WTC11 (cell line): ENCODE data around the gene NAV3. TPM values are rescaled to one million over a fixed set of nuclear protein-coding genes. Genes with fewer than 3 reads are reported as not detected.

Experiments used
- ATAC-seq: fragments of 200-7000 bp; cut with Tn5 transposase; 2 replicates; pipeline ENCODE4 v1.10.0; 2021; ENCODE audit warnings: mild to moderate bottlenecking, moderate library complexity
- CTCF ChIA-PET: fragments of 300-600 bp; sonication (Branson Sonifier 250); formaldehyde crosslinking; loops from one replicate; lab custom pipeline; 2021; ENCODE audit warnings: antibody characterized with exemption; lab: Charles Lee
- POLR2A ChIA-PET: fragments of 350-600 bp; sonication (Branson Sonifier 250); formaldehyde crosslinking; loops from one replicate; lab custom pipeline; 2021; ENCODE audit warnings: antibody characterized with exemption; lab: Charles Lee
- DNase-seq: peaks from one replicate; pipeline ENCODE4 v3.0.0; 2021; ENCODE audit warnings: low spot score
- H3K27ac Mint-ChIP-seq: 2 replicates; pipeline ENCODE4 v1.8.0; 2021; ENCODE audit warnings: mixed read lengths
- H3K27me3 Mint-ChIP-seq: 2 replicates; pipeline ENCODE4 v1.8.0; 2021; ENCODE audit warnings: low read depth, mild to moderate bottlenecking, moderate library complexity, mixed read lengths
- H3K36me3 Mint-ChIP-seq: 2 replicates; pipeline ENCODE4 v1.8.0; 2021; ENCODE audit warnings: mixed read lengths
- H3K4me1 Mint-ChIP-seq: 2 replicates; pipeline ENCODE4 v1.8.0; 2022; ENCODE audit warnings: mixed read lengths
- H3K4me3 Mint-ChIP-seq: 2 replicates; pipeline ENCODE4 v1.8.0; 2021; ENCODE audit warnings: mild to moderate bottlenecking, moderate library complexity, mixed read lengths
- H3K9me3 Mint-ChIP-seq: 2 replicates; pipeline ENCODE4 v1.8.0; 2021; ENCODE audit warnings: mixed read lengths
- CREB1 ChIP-seq: sonication (generic); formaldehyde crosslinking; IDR thresholded peaks from 2 replicates; pipeline ENCODE4 v1.8.0; 2023; ENCODE audit warnings: mild to moderate bottlenecking, missing genetic modification reagents
- EMX1 ChIP-seq: fragments of 250-450 bp; sonication (Bioruptor Pico); IDR thresholded peaks from 2 replicates; pipeline ENCODE4 v1.8.0; 2021; ENCODE audit warnings: mild to moderate bottlenecking
- ETV6 ChIP-seq: sonication (generic); formaldehyde crosslinking; IDR thresholded peaks from 2 replicates; pipeline ENCODE4 v1.8.1; 2022; ENCODE audit warnings: mild to moderate bottlenecking, missing genetic modification reagents
- FOXK1 ChIP-seq: sonication (generic); formaldehyde crosslinking; IDR thresholded peaks from 2 replicates; pipeline ENCODE4 v1.8.0; 2022; ENCODE audit warnings: mild to moderate bottlenecking, moderate library complexity, missing genetic modification reagents
- MXD4 ChIP-seq: fragments of 250-450 bp; sonication (Bioruptor Pico); IDR thresholded peaks from 2 replicates; pipeline ENCODE4 v1.8.0; 2021; ENCODE audit warnings: mild to moderate bottlenecking, moderate library complexity, borderline replicate concordance
- NR2C2 ChIP-seq: sonication (generic); formaldehyde crosslinking; IDR thresholded peaks from 2 replicates; pipeline ENCODE4 v1.8.0; 2022; ENCODE audit warnings: mild to moderate bottlenecking, missing genetic modification reagents
- ZNF121 ChIP-seq: sonication (generic); formaldehyde crosslinking; IDR thresholded peaks from 2 replicates; pipeline ENCODE4 v1.8.0; 2023; ENCODE audit warnings: missing genetic modification reagents
- ZNF317 ChIP-seq: sonication (generic); formaldehyde crosslinking; IDR thresholded peaks from 2 replicates; pipeline ENCODE4 v1.8.1; 2023; ENCODE audit warnings: low read depth, mild to moderate bottlenecking, moderate library complexity, missing genetic modification reagents, borderline replicate concordance
- ZNF423 ChIP-seq: fragments of 250-450 bp; sonication (Bioruptor Pico); IDR thresholded peaks from 2 replicates; pipeline ENCODE4 v2.1.2; 2022; ENCODE audit warnings: mild to moderate bottlenecking, moderate library complexity
- total RNA-seq: library from RNA; stranded (reverse); gene quantifications from 3 replicates; pipeline ENCODE4 v1.2.3, GENCODE V29; 2021
- TF ChIP-seq, protein P1 (sequence below): sonication (generic); formaldehyde crosslinking; IDR thresholded peaks from 2 replicates; pipeline ENCODE4 v1.8.1; 2022; ENCODE audit warnings: low read depth, missing genetic modification reagents, borderline replicate concordance
- TF ChIP-seq, protein P2 (sequence below): sonication (generic); formaldehyde crosslinking; IDR thresholded peaks from 2 replicates; pipeline ENCODE4 v1.8.1; 2023; ENCODE audit warnings: mild to moderate bottlenecking, missing genetic modification reagents, borderline replicate concordance
- TF ChIP-seq, protein P3 (sequence below): fragments of 250-450 bp; sonication (Bioruptor Pico); IDR thresholded peaks from 2 replicates; pipeline ENCODE4 v1.9.0; 2021; ENCODE audit warnings: mild to moderate bottlenecking
- TF ChIP-seq, protein P4 (sequence below): sonication (generic); formaldehyde crosslinking; IDR thresholded peaks from 2 replicates; pipeline ENCODE4 v1.8.0; 2023; ENCODE audit warnings: missing genetic modification reagents, mild to moderate bottlenecking, borderline replicate concordance
- TF ChIP-seq, protein P5 (sequence below): sonication (generic); formaldehyde crosslinking; IDR thresholded peaks from 2 replicates; pipeline ENCODE4 v1.8.0; 2022; ENCODE audit warnings: mild to moderate bottlenecking, missing genetic modification reagents
- TF ChIP-seq, protein P6 (sequence below): fragments of 250-450 bp; sonication (Bioruptor Pico); conservative IDR thresholded peaks from 2 replicates; pipeline ENCODE4 v1.9.0; 2021; ENCODE audit warnings: mild to moderate bottlenecking

The NAV3 gene
- total RNA-seq, 1 experiment from 2014 or later, result 3.3 TPM

DNA sequence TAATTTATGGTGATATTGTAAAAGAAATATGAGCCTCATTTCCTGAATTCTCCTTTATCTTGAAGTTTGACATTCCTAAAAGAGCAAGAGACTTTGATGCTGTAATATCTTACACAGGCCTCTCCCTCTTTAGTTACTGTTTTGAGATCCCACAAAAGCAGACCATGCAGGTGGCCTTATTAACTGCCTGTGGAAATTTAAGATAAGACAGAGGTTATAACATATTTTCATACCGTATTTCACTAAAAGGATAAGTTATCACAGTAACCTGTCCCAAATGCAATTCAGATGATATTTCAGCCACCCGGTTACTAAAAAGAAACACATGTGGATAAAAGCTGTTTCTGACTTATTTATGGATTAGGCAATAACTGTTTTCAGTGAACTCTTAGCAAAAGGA lies 150.1 kb downstream of the NAV3 start (continued):
- TF ChIP-seq ZNF423 (CRISPR knock-in tag), result no peak
- TF ChIP-seq FOXK1, result no peak
- TF ChIP-seq, protein P1, sequence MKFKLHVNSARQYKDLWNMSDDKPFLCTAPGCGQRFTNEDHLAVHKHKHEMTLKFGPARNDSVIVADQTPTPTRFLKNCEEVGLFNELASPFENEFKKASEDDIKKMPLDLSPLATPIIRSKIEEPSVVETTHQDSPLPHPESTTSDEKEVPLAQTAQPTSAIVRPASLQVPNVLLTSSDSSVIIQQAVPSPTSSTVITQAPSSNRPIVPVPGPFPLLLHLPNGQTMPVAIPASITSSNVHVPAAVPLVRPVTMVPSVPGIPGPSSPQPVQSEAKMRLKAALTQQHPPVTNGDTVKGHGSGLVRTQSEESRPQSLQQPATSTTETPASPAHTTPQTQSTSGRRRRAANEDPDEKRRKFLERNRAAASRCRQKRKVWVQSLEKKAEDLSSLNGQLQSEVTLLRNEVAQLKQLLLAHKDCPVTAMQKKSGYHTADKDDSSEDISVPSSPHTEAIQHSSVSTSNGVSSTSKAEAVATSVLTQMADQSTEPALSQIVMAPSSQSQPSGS (CRISPR knock-in tag), result no peak
- TF ChIP-seq, all 79 proteins: peak for 0

DNA sequence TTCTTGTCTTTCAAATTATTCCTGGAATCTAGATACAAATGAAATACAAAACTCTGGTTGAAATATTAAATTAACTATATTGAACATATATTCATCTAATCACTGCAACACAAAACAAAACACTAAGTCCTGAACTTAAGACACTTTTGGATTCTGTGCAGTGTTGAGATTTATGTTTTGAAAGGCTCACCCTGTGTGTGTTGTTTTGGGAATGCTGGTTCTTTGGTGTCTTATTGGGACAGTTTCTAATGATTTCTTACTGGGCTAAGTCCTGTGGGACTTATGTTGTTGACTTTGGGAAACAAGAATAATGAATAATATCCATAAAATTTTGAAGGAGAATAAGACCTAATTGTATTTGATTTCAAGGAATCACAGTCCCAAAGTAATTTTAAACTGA lies 153.2 kb downstream of the NAV3 start:
- no peaks in the 10 kb centered on the region for H3K36me3 Mint-ChIP-seq
- H3K27ac Mint-ChIP-seq, result no peak overlapping the region
- no peak overlapping the region for H3K4me3 Mint-ChIP-seq
- ATAC-seq, result no peak
- ChIA-PET POLR2A (no interaction called here), CTCF (no interaction called here)
- 0 out of 2 replicates have a peak, but pooled peaks cover 2% of the 10 kb centered on the region for H3K4me1 Mint-ChIP-seq
- TF ChIP-seq, protein P2, sequence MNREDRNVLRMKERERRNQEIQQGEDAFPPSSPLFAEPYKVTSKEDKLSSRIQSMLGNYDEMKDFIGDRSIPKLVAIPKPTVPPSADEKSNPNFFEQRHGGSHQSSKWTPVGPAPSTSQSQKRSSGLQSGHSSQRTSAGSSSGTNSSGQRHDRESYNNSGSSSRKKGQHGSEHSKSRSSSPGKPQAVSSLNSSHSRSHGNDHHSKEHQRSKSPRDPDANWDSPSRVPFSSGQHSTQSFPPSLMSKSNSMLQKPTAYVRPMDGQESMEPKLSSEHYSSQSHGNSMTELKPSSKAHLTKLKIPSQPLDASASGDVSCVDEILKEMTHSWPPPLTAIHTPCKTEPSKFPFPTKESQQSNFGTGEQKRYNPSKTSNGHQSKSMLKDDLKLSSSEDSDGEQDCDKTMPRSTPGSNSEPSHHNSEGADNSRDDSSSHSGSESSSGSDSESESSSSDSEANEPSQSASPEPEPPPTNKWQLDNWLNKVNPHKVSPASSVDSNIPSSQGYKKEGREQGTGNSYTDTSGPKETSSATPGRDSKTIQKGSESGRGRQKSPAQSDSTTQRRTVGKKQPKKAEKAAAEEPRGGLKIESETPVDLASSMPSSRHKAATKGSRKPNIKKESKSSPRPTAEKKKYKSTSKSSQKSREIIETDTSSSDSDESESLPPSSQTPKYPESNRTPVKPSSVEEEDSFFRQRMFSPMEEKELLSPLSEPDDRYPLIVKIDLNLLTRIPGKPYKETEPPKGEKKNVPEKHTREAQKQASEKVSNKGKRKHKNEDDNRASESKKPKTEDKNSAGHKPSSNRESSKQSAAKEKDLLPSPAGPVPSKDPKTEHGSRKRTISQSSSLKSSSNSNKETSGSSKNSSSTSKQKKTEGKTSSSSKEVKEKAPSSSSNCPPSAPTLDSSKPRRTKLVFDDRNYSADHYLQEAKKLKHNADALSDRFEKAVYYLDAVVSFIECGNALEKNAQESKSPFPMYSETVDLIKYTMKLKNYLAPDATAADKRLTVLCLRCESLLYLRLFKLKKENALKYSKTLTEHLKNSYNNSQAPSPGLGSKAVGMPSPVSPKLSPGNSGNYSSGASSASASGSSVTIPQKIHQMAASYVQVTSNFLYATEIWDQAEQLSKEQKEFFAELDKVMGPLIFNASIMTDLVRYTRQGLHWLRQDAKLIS (CRISPR knock-in tag), result no peak
- TF ChIP-seq ETV6 (CRISPR knock-in tag) (no peak), ZNF423 (CRISPR knock-in tag) (no peak), NR2C2 (no peak), ZNF317 (CRISPR knock-in tag) (no peak), EMX1 (CRISPR knock-in tag) (no peak)
- TF ChIP-seq, protein P3, sequence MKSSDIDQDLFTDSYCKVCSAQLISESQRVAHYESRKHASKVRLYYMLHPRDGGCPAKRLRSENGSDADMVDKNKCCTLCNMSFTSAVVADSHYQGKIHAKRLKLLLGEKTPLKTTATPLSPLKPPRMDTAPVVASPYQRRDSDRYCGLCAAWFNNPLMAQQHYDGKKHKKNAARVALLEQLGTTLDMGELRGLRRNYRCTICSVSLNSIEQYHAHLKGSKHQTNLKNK, result no peak
- TF ChIP-seq, protein P4, sequence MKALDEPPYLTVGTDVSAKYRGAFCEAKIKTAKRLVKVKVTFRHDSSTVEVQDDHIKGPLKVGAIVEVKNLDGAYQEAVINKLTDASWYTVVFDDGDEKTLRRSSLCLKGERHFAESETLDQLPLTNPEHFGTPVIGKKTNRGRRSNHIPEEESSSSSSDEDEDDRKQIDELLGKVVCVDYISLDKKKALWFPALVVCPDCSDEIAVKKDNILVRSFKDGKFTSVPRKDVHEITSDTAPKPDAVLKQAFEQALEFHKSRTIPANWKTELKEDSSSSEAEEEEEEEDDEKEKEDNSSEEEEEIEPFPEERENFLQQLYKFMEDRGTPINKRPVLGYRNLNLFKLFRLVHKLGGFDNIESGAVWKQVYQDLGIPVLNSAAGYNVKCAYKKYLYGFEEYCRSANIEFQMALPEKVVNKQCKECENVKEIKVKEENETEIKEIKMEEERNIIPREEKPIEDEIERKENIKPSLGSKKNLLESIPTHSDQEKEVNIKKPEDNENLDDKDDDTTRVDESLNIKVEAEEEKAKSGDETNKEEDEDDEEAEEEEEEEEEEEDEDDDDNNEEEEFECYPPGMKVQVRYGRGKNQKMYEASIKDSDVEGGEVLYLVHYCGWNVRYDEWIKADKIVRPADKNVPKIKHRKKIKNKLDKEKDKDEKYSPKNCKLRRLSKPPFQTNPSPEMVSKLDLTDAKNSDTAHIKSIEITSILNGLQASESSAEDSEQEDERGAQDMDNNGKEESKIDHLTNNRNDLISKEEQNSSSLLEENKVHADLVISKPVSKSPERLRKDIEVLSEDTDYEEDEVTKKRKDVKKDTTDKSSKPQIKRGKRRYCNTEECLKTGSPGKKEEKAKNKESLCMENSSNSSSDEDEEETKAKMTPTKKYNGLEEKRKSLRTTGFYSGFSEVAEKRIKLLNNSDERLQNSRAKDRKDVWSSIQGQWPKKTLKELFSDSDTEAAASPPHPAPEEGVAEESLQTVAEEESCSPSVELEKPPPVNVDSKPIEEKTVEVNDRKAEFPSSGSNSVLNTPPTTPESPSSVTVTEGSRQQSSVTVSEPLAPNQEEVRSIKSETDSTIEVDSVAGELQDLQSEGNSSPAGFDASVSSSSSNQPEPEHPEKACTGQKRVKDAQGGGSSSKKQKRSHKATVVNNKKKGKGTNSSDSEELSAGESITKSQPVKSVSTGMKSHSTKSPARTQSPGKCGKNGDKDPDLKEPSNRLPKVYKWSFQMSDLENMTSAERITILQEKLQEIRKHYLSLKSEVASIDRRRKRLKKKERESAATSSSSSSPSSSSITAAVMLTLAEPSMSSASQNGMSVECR (CRISPR knock-in tag), result no peak
- no peaks in the 10 kb centered on the region for H3K27me3 Mint-ChIP-seq
- no peak for DNase-seq
- H3K9me3 Mint-ChIP-seq, result no peaks in the 10 kb centered on the region

DNA sequence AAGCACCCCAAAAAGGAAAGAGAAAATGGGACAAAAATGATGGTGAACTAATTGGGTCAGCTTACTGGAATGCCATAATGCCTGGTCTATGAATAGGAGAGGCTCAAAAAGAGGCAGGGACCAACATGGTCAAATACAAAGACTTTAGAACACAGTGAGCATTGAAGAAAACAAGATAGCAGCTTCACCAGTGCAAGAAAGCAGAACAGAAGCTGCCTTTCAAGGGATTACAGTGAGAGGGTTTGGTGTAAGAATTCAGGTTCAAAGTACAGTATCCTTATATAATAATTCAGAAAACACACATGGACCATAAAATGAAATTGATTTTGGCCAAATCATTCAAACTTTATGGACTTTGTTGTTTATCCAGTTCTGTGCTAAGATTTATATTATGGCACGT lies 162.1 kb downstream of the NAV3 start:
- no peak for DNase-seq
- H3K36me3 Mint-ChIP-seq, result peaks cover 5% of the 10 kb centered on the region
- no peak for TF ChIP-seq ZNF121 (CRISPR knock-in tag)
- TF ChIP-seq, protein P5, sequence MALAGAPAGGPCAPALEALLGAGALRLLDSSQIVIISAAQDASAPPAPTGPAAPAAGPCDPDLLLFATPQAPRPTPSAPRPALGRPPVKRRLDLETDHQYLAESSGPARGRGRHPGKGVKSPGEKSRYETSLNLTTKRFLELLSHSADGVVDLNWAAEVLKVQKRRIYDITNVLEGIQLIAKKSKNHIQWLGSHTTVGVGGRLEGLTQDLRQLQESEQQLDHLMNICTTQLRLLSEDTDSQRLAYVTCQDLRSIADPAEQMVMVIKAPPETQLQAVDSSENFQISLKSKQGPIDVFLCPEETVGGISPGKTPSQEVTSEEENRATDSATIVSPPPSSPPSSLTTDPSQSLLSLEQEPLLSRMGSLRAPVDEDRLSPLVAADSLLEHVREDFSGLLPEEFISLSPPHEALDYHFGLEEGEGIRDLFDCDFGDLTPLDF (CRISPR knock-in tag), result no peak
- TF ChIP-seq MXD4 (CRISPR knock-in tag), result no peak
- TF ChIP-seq, protein P6, sequence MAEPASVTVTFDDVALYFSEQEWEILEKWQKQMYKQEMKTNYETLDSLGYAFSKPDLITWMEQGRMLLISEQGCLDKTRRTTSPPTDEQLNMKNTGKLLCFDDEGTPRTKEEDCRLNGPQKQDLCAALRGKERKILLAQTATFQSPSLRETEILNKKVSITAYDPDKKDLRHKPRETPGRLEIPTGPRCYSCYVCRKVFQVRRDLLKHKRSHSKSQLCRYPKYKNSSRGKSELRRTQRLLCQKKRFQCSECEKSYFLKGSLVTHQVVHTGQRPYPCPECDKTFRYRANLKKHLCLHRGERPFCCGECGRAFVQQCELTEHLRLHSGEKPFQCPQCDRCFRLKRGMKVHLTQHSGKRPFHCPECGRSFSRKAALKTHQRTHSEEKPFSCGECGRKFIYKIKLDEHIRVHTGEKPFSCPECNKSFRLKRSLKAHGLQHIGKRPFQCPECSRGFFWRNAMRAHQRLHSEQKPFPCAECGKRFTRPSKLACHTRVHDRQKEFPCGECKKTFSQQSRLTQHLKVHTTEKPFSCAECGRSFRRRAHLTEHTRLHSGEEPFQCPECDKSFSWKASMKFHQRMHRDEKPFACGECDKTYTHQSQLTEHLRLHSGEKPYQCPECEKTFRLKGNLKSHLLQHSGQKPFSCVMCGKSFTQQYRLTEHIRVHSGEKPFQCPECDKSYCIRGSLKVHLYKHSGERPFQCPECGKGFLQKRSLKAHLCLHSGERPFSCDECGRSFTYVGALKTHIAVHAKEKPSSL (CRISPR knock-in tag), result no peak
- TF ChIP-seq CREB1, result no peak
- TF ChIP-seq, protein P4 (CRISPR knock-in tag), result no peak

More for the DNA sequence above, 162.1 kb downstream of the NAV3 start:
- Mint-ChIP-seq H3K4me3 (no peak overlapping the region), H3K4me1 (no peaks in the 10 kb centered on the region), H3K27me3 (no peaks in the 10 kb centered on the region), H3K9me3 (peaks cover 5% of the 10 kb centered on the region), H3K27ac (no peak overlapping the region)
- POLR2A ChIA-PET, result no interaction called here
- no peak for ATAC-seq
- CTCF ChIA-PET, result no interaction called here
